ENCODE data around the gene BMP7. TPM values are rescaled to one million over a fixed set of nuclear protein-coding genes. Genes with fewer than 3 reads are reported as not detected.

Gene BMP7
- total and polyA plus RNA-seq, 2 experiments from 2014 or later: 130 to 276 TPM

GRCh38 chr20:57221916-57222630, 44.4 kb downstream of the BMP7 start:
- Histone ChIP-seq H3K27me3 (no peaks in the 10 kb centered on the region), H3K4me3 (no peak overlapping the region), H3K27ac (no peak overlapping the region), H3K4me1 (ENCODE audit: low read depth) (no peaks in the 10 kb centered on the region), H3K9me3 (ENCODE audit: low read depth) (no peaks in the 10 kb centered on the region), H3K36me3 (peaks cover 23% of the 10 kb centered on the region)
- DNase-seq (ENCODE audit: low read depth in 1 of 2, low spot score in 1 of 2): no peak
- TF ChIP-seq CTCF (IDR thresholded peaks at IDR 0.05; ENCODE audit: low read depth, low read length): no peak

- H3K27ac ChIP-seq: no peak overlapping the region
- DNase-seq (ENCODE audit: low read depth in 1 of 2, low spot score in 1 of 2): no peak
- no peak for TF ChIP-seq CTCF (IDR thresholded peaks at IDR 0.05; ENCODE audit: low read depth, low read length)
Measured at GRCh38 chr20:57220337-57221145, 45.9 kb downstream of the BMP7 start.

GRCh38 chr20:57219071-57219677, 47.3 kb downstream of the BMP7 start:
- H3K4me1 ChIP-seq (ENCODE audit: low read depth): peaks cover 6% of the 10 kb centered on the region
- no peak overlapping the region for H3K4me3 ChIP-seq
- H3K27me3 ChIP-seq: no peaks in the 10 kb centered on the region
- no peak for DNase-seq (ENCODE audit: low read depth in 1 of 2, low spot score in 1 of 2)
- no peak for TF ChIP-seq CTCF (IDR thresholded peaks at IDR 0.05; ENCODE audit: low read depth, low read length)
- no peaks in the 10 kb centered on the region for H3K9me3 ChIP-seq (ENCODE audit: low read depth)
- peaks cover 7% of the 10 kb centered on the region for H3K36me3 ChIP-seq
- no peak overlapping the region for H3K27ac ChIP-seq

More at GRCh38 chr20:57220337-57221145, 45.9 kb downstream of the BMP7 start:
- peaks cover 14% of the 10 kb centered on the region for H3K36me3 ChIP-seq
- H3K4me1 ChIP-seq (ENCODE audit: low read depth): peaks cover 6% of the 10 kb centered on the region
- no peak overlapping the region for H3K4me3 ChIP-seq
- H3K9me3 ChIP-seq (ENCODE audit: low read depth): no peaks in the 10 kb centered on the region
- H3K27me3 ChIP-seq: no peaks in the 10 kb centered on the region

- H3K4me3 ChIP-seq: no peak overlapping the region
- TF ChIP-seq CTCF (IDR thresholded peaks at IDR 0.05; ENCODE audit: low read depth, low read length): no peak
- H3K9me3 ChIP-seq (ENCODE audit: low read depth): no peaks in the 10 kb centered on the region
- H3K27me3 ChIP-seq: no peaks in the 10 kb centered on the region
- H3K36me3 ChIP-seq: peaks cover 2% of the 10 kb centered on the region
- peaks cover 6% of the 10 kb centered on the region for H3K4me1 ChIP-seq (ENCODE audit: low read depth)
- H3K27ac ChIP-seq: no peak overlapping the region
- DNase-seq (ENCODE audit: low read depth in 1 of 2, low spot score in 1 of 2): no peak
Measured at GRCh38 chr20:57218489-57218888, 48.0 kb downstream of the BMP7 start.

GRCh38 chr20:57217802-57218201, 48.6 kb downstream of the BMP7 start:
- TF ChIP-seq CTCF (IDR thresholded peaks at IDR 0.05; ENCODE audit: low read depth, low read length): no peak
- H3K4me3 ChIP-seq: no peak overlapping the region

More at GRCh38 chr20:57217802-57218201, 48.6 kb downstream of the BMP7 start:
- no peaks in the 10 kb centered on the region for H3K9me3 ChIP-seq (ENCODE audit: low read depth)
- H3K27ac ChIP-seq: no peak overlapping the region
- H3K36me3 ChIP-seq: no peaks in the 10 kb centered on the region
- H3K4me1 ChIP-seq (ENCODE audit: low read depth): peaks cover 10% of the 10 kb centered on the region
- no peak for DNase-seq (ENCODE audit: low read depth in 1 of 2, low spot score in 1 of 2)
- H3K27me3 ChIP-seq: no peaks in the 10 kb centered on the region

Data from cardiac muscle cell (in vitro differentiated cells and primary cell).